ENCODE results near the gene NEU2. TPM values are rescaled to one million over a fixed set of nuclear protein-coding genes. Genes with fewer than 3 reads are reported as not detected.

Gene NEU2
- total and polyA plus RNA-seq, 2 of the 13 experiments (the other 11 are each of a cell fraction or from before 2014, with no cell fraction given), result not detected

GRCh38 chr2:233058717-233059546 is 26.5 kb downstream of the NEU2 start (continued):
- no peak for TF ChIP-seq ZNF513 (CRISPR knock-in tag; conservative IDR thresholded peaks at IDR 0.05)
- TF ChIP-seq FUBP1 (CRISPR knock-in tag; IDR thresholded peaks at IDR 0.05; ENCODE audit: borderline replicate concordance), result 0 out of 2 replicates have a peak, but pooled peaks have one; percentile 53

GRCh38 chr2:233059547-233059796 is 27.0 kb downstream of the NEU2 start:
- H3K9me3 ChIP-seq (ENCODE audit: low read length), result no peaks in the 10 kb centered on the region
- DNase-seq (ENCODE audit: low spot score) (peak; percentile 61), FAIRE-seq (peak; percentile 8), ATAC-seq (peak; percentile 12)
- intact Hi-C loops (cut with micrococcal nuclease; ENCODE audit: unreplicated experiment) (no loop called here), in situ Hi-C loops (cut with HindIII; ENCODE audit: extremely low pct_ligation_motif_present, low pct_unique_long_range_greater_than_20kb) (no loop called here)
- H3K4me3 ChIP-seq (replicated peaks in 1 of 3; ENCODE audit: insufficient read depth in 1 of 3, low read depth in 2 of 3, low read length in 3 of 3), result peak overlapping the region; percentile 66 to 87 (median 80); a peak in 5 of 6 replicates
- peak overlapping the region; percentile 72 for H3K9ac ChIP-seq (ENCODE audit: insufficient read depth, low read depth, low read length)
- 30% methylated on average over 2 of the region's 7 CpGs for WGBS (ENCODE audit: low lambda C conversion rate)
- H2AFZ ChIP-seq (ENCODE audit: low read length), result no peak overlapping the region
- H3K4me2 ChIP-seq (ENCODE audit: low read depth, low read length), result peak overlapping the region; percentile 97
- H3K27me3 ChIP-seq (ENCODE audit: control insufficient read depth in 1 of 2, insufficient read depth in 2 of 2, low read length in 2 of 2), result no peaks in the 10 kb centered on the region; a peak in 1 of 5 replicates
- ChIA-PET POLR2A (interaction anchor here (1.2 to 4.0 kb wide), 5 partner anchors 26 to 204 kb away, joined by 3 to 40 read pairs (median 21); partner anchors contain the start of gene NGEF), CTCF (ENCODE audit: low intra/inter-chr PET ratio, low total read pairs) (no interaction called here)
- H3K4me1 ChIP-seq (ENCODE audit: insufficient read depth, low read length), result peaks cover 65% of the 10 kb centered on the region
- H3K36me3 ChIP-seq (replicated peaks in 1 of 2; ENCODE audit: control insufficient read depth in 1 of 2, insufficient read depth in 2 of 2, low read length in 2 of 2), result no peaks in the 10 kb centered on the region
- no TSS peak for BruUV-seq (replicated peaks)
- H4K20me1 ChIP-seq (ENCODE audit: insufficient read depth, low read length), result 0 out of 2 replicates have a peak, but pooled peaks cover 3% of the 10 kb centered on the region
- no peaks in the 10 kb centered on the region for H3K79me2 ChIP-seq (ENCODE audit: insufficient read depth, low read length)
- peak overlapping the region; percentile 82 for H3K27ac ChIP-seq (ENCODE audit: extremely low read length, insufficient read depth, low read length)
- TF ChIP-seq ZNF441 (CRISPR knock-in tag; IDR thresholded peaks at IDR 0.05; ENCODE audit: borderline replicate concordance), result 0 out of 2 replicates have a peak, but pooled peaks have one; percentile 52
- TF ChIP-seq ZNF644 (CRISPR knock-in tag; IDR thresholded peaks at IDR 0.05; ENCODE audit: low read depth), result 0 out of 2 replicates have a peak, but pooled peaks have one; percentile 42
- TF ChIP-seq ZNF3 (CRISPR knock-in tag; IDR thresholded peaks at IDR 0.05), result 0 out of 2 replicates have a peak, but pooled peaks have one; percentile 21
- TF ChIP-seq MEIS1 (CRISPR knock-in tag; IDR thresholded peaks at IDR 0.05; ENCODE audit: borderline replicate concordance), result 0 out of 2 replicates have a peak, but pooled peaks have one; percentile 7
- TF ChIP-seq DRAP1 (CRISPR knock-in tag; IDR thresholded peaks at IDR 0.05), result 0 out of 2 replicates have a peak, but pooled peaks have one; percentile 56
- 0 out of 2 replicates have a peak, but pooled peaks have one; percentile 36 for TF ChIP-seq IKZF5 (CRISPR knock-in tag; IDR thresholded peaks at IDR 0.05)
- TF ChIP-seq THAP7 (CRISPR knock-in tag; IDR thresholded peaks at IDR 0.05), result peak; percentile 76; the same call in 1 of the 2 replicates
- TF ChIP-seq FOSL2 (CRISPR knock-in tag; IDR thresholded peaks at IDR 0.05), result peak; percentile 48
- TF ChIP-seq ZFX (CRISPR knock-in tag; IDR thresholded peaks at IDR 0.05; ENCODE audit: low read depth), result no peak
- no peak for TF ChIP-seq ZNF329 (CRISPR knock-in tag; IDR thresholded peaks at IDR 0.05; ENCODE audit: low read depth)
- peak; percentile 73 for TF ChIP-seq BCL6 (CRISPR knock-in tag; IDR thresholded peaks at IDR 0.05)

Measured in HepG2 (cell line).